IMR-90 (cell line): Measurements from ENCODE around the gene ARL5C. TPM values are rescaled to one million over a fixed set of nuclear protein-coding genes. Genes with fewer than 3 reads are reported as not detected.

Experiments used
- ATAC-seq: fragments of 200-7000 bp; cut with Tn5 transposase; 2 replicates; pipeline ENCODE4 v1.9.1; 2020; ENCODE audit warnings: low read depth, mild to moderate bottlenecking, moderate library complexity
- BruUV-seq: library from RNA; stranded (reverse); fragments of 400-500 nt; replicated peaks from 2 replicates; lab custom pipeline; 2021; lab: Mats Ljungman, UMichigan
- CTCF ChIA-PET: fragments of 300-600 bp; formaldehyde crosslinking; extraction: SDS; loops from one replicate; lab custom pipeline; 2021; ENCODE audit warnings: antibody characterized with exemption; lab: Yijun Ruan, JAX
- POLR2A ChIA-PET: fragments of 300-600 bp; sonication (Branson Sonifier 250); formaldehyde crosslinking; loops from one replicate; lab custom pipeline; 2022; ENCODE audit warnings: antibody characterized with exemption; ENCODE audit not compliant: unreplicated experiment; lab: Charles Lee
- DNase-seq: peaks from one replicate; pipeline ENCODE4 v3.0.0; 2013
- H2AFZ ChIP-seq: replicated peaks from 2 replicates; pipeline ENCODE3; 2013; ENCODE audit warnings: low read length, mild to moderate bottlenecking; ENCODE audit not compliant: poor library complexity
- H2AK5ac ChIP-seq: 2 replicates; pipeline ENCODE4 v1.6.1; 2013; ENCODE audit warnings: low read depth, low read length, inconsistent platforms
- H2AK9ac ChIP-seq: replicated peaks from 2 replicates; pipeline ENCODE3; 2013; ENCODE audit warnings: mild to moderate bottlenecking, low read depth, low read length, moderate library complexity; ENCODE audit not compliant: poor library complexity
- H2BK120ac ChIP-seq: 2 replicates; pipeline ENCODE4 v1.6.1; 2013; ENCODE audit warnings: low read depth, low read length, inconsistent platforms
- H2BK15ac ChIP-seq: 3 replicates; pipeline ENCODE4 v1.6.1; 2013; ENCODE audit warnings: low read depth, low read length, inconsistent platforms
- H2BK20ac ChIP-seq: 2 replicates; pipeline ENCODE4 v1.6.1; 2013; ENCODE audit warnings: low read depth, mild to moderate bottlenecking, inconsistent platforms, low read length, moderate library complexity
- H2BK5ac ChIP-seq: 2 replicates; pipeline ENCODE4 v1.6.1; 2013; ENCODE audit warnings: mild to moderate bottlenecking, low read depth, low read length, inconsistent platforms; ENCODE audit not compliant: poor library complexity, severe bottlenecking
- H3K14ac ChIP-seq: replicated peaks from 2 replicates; pipeline ENCODE4 v1.6.1; 2013; ENCODE audit warnings: low read depth, low read length, inconsistent platforms
- H3K18ac ChIP-seq: 2 replicates; pipeline ENCODE4 v1.6.1; 2013; ENCODE audit warnings: low read depth, low read length, control low read depth
- H3K23ac ChIP-seq: 2 replicates; pipeline ENCODE4 v1.6.1; 2013; ENCODE audit warnings: low read depth, low read length, inconsistent platforms
- H3K27ac ChIP-seq: 2 replicates; pipeline ENCODE4 v1.5.1; 2013; ENCODE audit warnings: mild to moderate bottlenecking, control low read depth, low read length; ENCODE audit not compliant: insufficient read depth
- H3K27me3 ChIP-seq: 2 replicates; pipeline ENCODE4 v1.6.1; 2013; ENCODE audit warnings: low read length; ENCODE audit not compliant: control insufficient read depth, insufficient read depth
- H3K36me3 ChIP-seq: 2 replicates; pipeline ENCODE4 v1.6.1; 2013; ENCODE audit warnings: low read length, mixed read lengths; ENCODE audit not compliant: control insufficient read depth, insufficient read depth
- H3K4ac ChIP-seq: 2 replicates; pipeline ENCODE4 v1.6.1; 2013; ENCODE audit warnings: low read depth, low read length, inconsistent platforms
- H3K4me1 ChIP-seq: 2 replicates; pipeline ENCODE4 v1.6.1; 2013; ENCODE audit warnings: low read length, mixed read lengths; ENCODE audit not compliant: control insufficient read depth, insufficient read depth
- H3K4me2 ChIP-seq: 2 replicates; pipeline ENCODE4 v1.6.1; 2013; ENCODE audit warnings: low read depth, mild to moderate bottlenecking, control low read depth, low read length, moderate library complexity
- H3K4me3 ChIP-seq: 2 replicates; pipeline ENCODE4 v1.5.1; 2013; ENCODE audit warnings: low read depth, mild to moderate bottlenecking, control low read depth, low read length, moderate library complexity; ENCODE audit not compliant: insufficient read depth
- H3K56ac ChIP-seq: 2 replicates; pipeline ENCODE4 v1.6.1; 2013; ENCODE audit warnings: low read length, inconsistent platforms; ENCODE audit not compliant: insufficient read depth; ENCODE audit errors: extremely low read depth
- H3K79me1 ChIP-seq, 2 experiments: 2 replicates each; pipeline ENCODE4 v1.6.1; 2013; ENCODE audit warnings: low read length in 2 of 2, inconsistent platforms in 1 of 2, low read depth in 1 of 2
- H3K9ac ChIP-seq: 2 replicates; pipeline ENCODE4 v1.6.1; 2013; ENCODE audit warnings: low read depth, low read length, control low read depth
- H3K9me1 ChIP-seq: 2 replicates; pipeline ENCODE4 v1.6.1; 2013; ENCODE audit warnings: low read length, inconsistent platforms; ENCODE audit not compliant: insufficient read depth
- H3K9me3 ChIP-seq: 2 replicates; pipeline ENCODE4 v1.6.1; 2013; ENCODE audit warnings: low read length; ENCODE audit not compliant: control insufficient read depth, insufficient read depth
- H4K20me1 ChIP-seq: 2 replicates; pipeline ENCODE4 v1.6.1; 2013; ENCODE audit warnings: low read length, inconsistent platforms; ENCODE audit not compliant: insufficient read depth
- H4K5ac ChIP-seq: 2 replicates; pipeline ENCODE4 v1.6.1; 2013; ENCODE audit warnings: mild to moderate bottlenecking, low read depth, low read length, control low read depth
- H4K8ac ChIP-seq, 2 experiments: 2 replicates each; pipeline ENCODE4 v1.6.1; 2013; ENCODE audit warnings: low read depth in 2 of 2, low read length in 2 of 2, control low read depth in 1 of 2, inconsistent platforms in 1 of 2
- H4K91ac ChIP-seq: 2 replicates; pipeline ENCODE4 v1.6.1; 2013; ENCODE audit warnings: low read depth, low read length, inconsistent platforms; ENCODE audit not compliant: insufficient read depth
- BHLHE40 ChIP-seq: fragments of 150-350 bp; IDR thresholded peaks from 2 replicates; pipeline ENCODE4 v1.6.1; 2016; ENCODE audit warnings: mild to moderate bottlenecking, low read depth, low read length
- CEBPB ChIP-seq: IDR thresholded peaks from 2 replicates; pipeline ENCODE4 v1.6.1; 2012; ENCODE audit warnings: low read depth, low read length, improper control_type of control experiment
- CHD1 ChIP-seq: IDR thresholded peaks from 2 replicates; pipeline ENCODE4 v1.6.1; 2012; ENCODE audit warnings: low read depth, low read length, improper control_type of control experiment
- CTCF ChIP-seq: conservative IDR thresholded peaks from 2 replicates; pipeline ENCODE4 v1.5.1; 2012; ENCODE audit warnings: mild to moderate bottlenecking, low read depth, low read length, improper control_type of control experiment
- ELK1 ChIP-seq: fragments of 150-350 bp; IDR thresholded peaks from 2 replicates; pipeline ENCODE4 v1.6.1; 2016; ENCODE audit warnings: low read depth, mild to moderate bottlenecking, low read length, moderate library complexity, borderline replicate concordance
- FOS ChIP-seq: fragments of 150-350 bp; IDR thresholded peaks from 2 replicates; pipeline ENCODE4 v1.6.1; 2016; ENCODE audit warnings: low read depth, low read length
- MAFK ChIP-seq: IDR thresholded peaks from 2 replicates; pipeline ENCODE4 v1.6.1; 2012; ENCODE audit warnings: low read depth, low read length, improper control_type of control experiment
- MAZ ChIP-seq: IDR thresholded peaks from 2 replicates; pipeline ENCODE4 v1.6.1; 2012; ENCODE audit warnings: low read depth, mild to moderate bottlenecking, low read length, improper control_type of control experiment, moderate library complexity, borderline replicate concordance
- MXI1 ChIP-seq: IDR thresholded peaks from 2 replicates; pipeline ENCODE4 v1.6.1; 2012; ENCODE audit warnings: low read depth, mild to moderate bottlenecking, low read length, moderate library complexity, borderline replicate concordance
- NFE2L2 ChIP-seq: fragments of 150-350 bp; IDR thresholded peaks from 2 replicates; pipeline ENCODE4 v1.6.1; 2016; ENCODE audit warnings: low read depth, mild to moderate bottlenecking, low read length
- POLR2A ChIP-seq: IDR thresholded peaks from 2 replicates; pipeline ENCODE4 v1.6.1; 2012; ENCODE audit warnings: mild to moderate bottlenecking, low read depth, low read length
- RAD21 ChIP-seq: IDR thresholded peaks from 2 replicates; pipeline ENCODE4 v1.6.1; 2012; ENCODE audit warnings: low read length, improper control_type of control experiment
- RCOR1 ChIP-seq: IDR thresholded peaks from 2 replicates; pipeline ENCODE4 v1.6.1; 2012; ENCODE audit warnings: mild to moderate bottlenecking, low read length, improper control_type of control experiment; ENCODE audit not compliant: insufficient replicate concordance
- RFX5 ChIP-seq: IDR thresholded peaks from 2 replicates; pipeline ENCODE4 v1.8.0; 2012; ENCODE audit warnings: low read depth, mild to moderate bottlenecking, low read length, moderate library complexity
- SMC3 ChIP-seq: fragments of 150-350 bp; IDR thresholded peaks from 2 replicates; pipeline ENCODE4 v1.6.1; 2016; ENCODE audit warnings: low read depth, mild to moderate bottlenecking, antibody characterized with exemption, low read length, moderate library complexity
- USF2 ChIP-seq: fragments of 150-350 bp; IDR thresholded peaks from 2 replicates; pipeline ENCODE4 v1.6.1; 2017; ENCODE audit warnings: mild to moderate bottlenecking, antibody characterized with exemption, low read length, low read depth
- WGBS, 2 experiments: methylation state at CpG; one replicate each; pipeline versions ENCODE4 v1.1.5 to v1.1.7; 2013; ENCODE audit warnings: missing lambda C conversion rate in 2 of 2; ENCODE audit not compliant: insufficient read length in 1 of 2; ENCODE audit errors: extremely low coverage in 2 of 2; 5-methylcytosine and 5-hydroxymethylcytosine counted together
- dilution Hi-C: fragments of 300-500 bp; cut with HindIII; formaldehyde crosslinking; loops from one replicate; pipeline ENCODE4 v1.14.3; 2018; ENCODE audit warnings: low sequenced_read_pairs; ENCODE audit not compliant: unreplicated experiment
- in situ Hi-C: fragments of 300-500 bp; cut with MboI; formaldehyde crosslinking; loops from 3 replicates; pipeline ENCODE4 v1.14.3; 2019; ENCODE audit warnings: low sequenced_read_pairs, inconsistent platforms, mixed read lengths
- intact Hi-C: fragments of 100-400 bp; cut with micrococcal nuclease; formaldehyde crosslinking; loops from 2 replicates; pipeline ENCODE4 v1.10.0; 2022
- polyA plus RNA-seq, 3 experiments: library from polyadenylated mRNA; depleted of rRNA; stranded (reverse); fragments of >200 nt; gene quantifications; 2 replicates each; pipeline ENCODE4 v1.2.3, GENCODE V29; 2012; ENCODE audit warnings: low replicate concordance in 1 of 3
- total RNA-seq: library from RNA; depleted of rRNA; stranded (reverse); fragments of >200 nt; gene quantifications from 2 replicates; pipeline ENCODE4 v1.2.3, GENCODE V29; 2012

Gene ARL5C
- total and polyA plus RNA-seq, 2 of the 4 experiments (the other 2 are of a cell fraction): not detected

GRCh38 chr17:39186481-39187002, 20.6 kb upstream of the ARL5C start:
- Histone ChIP-seq H3K4me2 (no peak overlapping the region), H3K18ac (no peak overlapping the region), H4K20me1 (no peaks in the 10 kb centered on the region), H2BK15ac (no peak overlapping the region), H4K91ac (no peak overlapping the region), H3K27me3 (no peaks in the 10 kb centered on the region), H2AK9ac (peak overlapping the region; percentile 65), H3K14ac (no peak overlapping the region), H3K56ac (no peak overlapping the region), H3K9ac (no peak overlapping the region), H4K8ac (no peak overlapping the region), H2AFZ (no peak overlapping the region), H3K9me1 (no peaks in the 10 kb centered on the region), H3K9me3 (no peaks in the 10 kb centered on the region), H2BK5ac (no peak overlapping the region), H3K27ac (no peak overlapping the region), H2BK20ac (no peak overlapping the region), H3K23ac (no peak overlapping the region), H3K36me3 (peaks cover 49% of the 10 kb centered on the region), H3K4me3 (no peak overlapping the region), H4K5ac (no peak overlapping the region), H2AK5ac (no peak overlapping the region), H3K4ac (no peak overlapping the region), H2BK120ac (no peak overlapping the region), H3K4me1 (no peaks in the 10 kb centered on the region), H3K79me1 (peaks cover 0 to 10% of the 10 kb centered on the region in 2 experiments; a peak in 1 of 4 replicates)
- no CpG with 5 or more reads among the region's 15 CpGs for whole genome bisulfite sequencing, 2 experiments
- intact Hi-C loops (no loop called here), dilution Hi-C loops (no loop called here), in situ Hi-C loops (no loop called here)
- TF ChIP-seq RAD21: no peak
- no peak for TF ChIP-seq NFE2L2
- no peak for TF ChIP-seq BHLHE40
- no peak for TF ChIP-seq MAFK
- TF ChIP-seq CHD1: no peak
- no peak for TF ChIP-seq RCOR1
- TF ChIP-seq RFX5: no peak
- TF ChIP-seq FOS: no peak
- TF ChIP-seq USF2: no peak
- no peak for TF ChIP-seq POLR2A
- TF ChIP-seq SMC3: no peak
- no peak for TF ChIP-seq MAZ
- TF ChIP-seq CTCF: no peak
- TF ChIP-seq MXI1: no peak
- TF ChIP-seq CEBPB: no peak
- no peak for TF ChIP-seq ELK1
- no TSS peak for BruUV-seq
- CTCF ChIA-PET: no interaction called here
- ATAC-seq: no peak
- DNase-seq: no peak
- POLR2A ChIA-PET: no interaction called here
